Measurements from ENCODE around the gene VSX2. TPM values are rescaled to one million over a fixed set of nuclear protein-coding genes. Genes with fewer than 3 reads are reported as not detected.

Gene VSX2
- total and polyA plus RNA-seq, 2 of the 13 experiments (the other 11 are each of a cell fraction or from before 2014, with no cell fraction given): 0.05 TPM; not detected in 1

- peaks cover 10 to 52% of the 10 kb centered on the region in 2 experiments for H3K27me3 ChIP-seq (ENCODE audit: control insufficient read depth in 1 of 2, insufficient read depth in 2 of 2, low read length in 2 of 2)
- WGBS (ENCODE audit: low lambda C conversion rate): 34% methylated on average over 8 of the region's 13 CpGs
- no peaks in the 10 kb centered on the region for H3K79me2 ChIP-seq (ENCODE audit: insufficient read depth, low read length)
- no peaks in the 10 kb centered on the region for H3K36me3 ChIP-seq (replicated peaks in 1 of 2; ENCODE audit: control insufficient read depth in 1 of 2, insufficient read depth in 2 of 2, low read length in 2 of 2)
- FAIRE-seq (no peak), DNase-seq (ENCODE audit: low spot score) (no peak), ATAC-seq (no peak)
- no peaks in the 10 kb centered on the region for H3K9me3 ChIP-seq (ENCODE audit: low read length)
- no peaks in the 10 kb centered on the region for H4K20me1 ChIP-seq (ENCODE audit: insufficient read depth, low read length)
- H3K27ac ChIP-seq (ENCODE audit: extremely low read length, insufficient read depth, low read length): no peak overlapping the region
- no TSS peak for BruUV-seq (replicated peaks)
- intact Hi-C loops (cut with micrococcal nuclease; ENCODE audit: unreplicated experiment): no loop called here
- no peak overlapping the region for H3K4me3 ChIP-seq (replicated peaks in 1 of 3; ENCODE audit: insufficient read depth in 1 of 3, low read depth in 2 of 3, low read length in 3 of 3)
- TF ChIP-seq SIX4 (CRISPR knock-in tag; IDR thresholded peaks at IDR 0.05) (no peak), HMGXB4 (CRISPR knock-in tag; IDR thresholded peaks at IDR 0.05; ENCODE audit: borderline replicate concordance in 1 of 2, low read depth in 1 of 2) (no peak), ONECUT2 (CRISPR knock-in tag; IDR thresholded peaks at IDR 0.05) (no peak), ZNF121 (CRISPR knock-in tag; IDR thresholded peaks at IDR 0.05) (no peak), ZNF720 (CRISPR knock-in tag; IDR thresholded peaks at IDR 0.05) (no peak), ZBTB38 (CRISPR knock-in tag; IDR thresholded peaks at IDR 0.05) (no peak), CEBPZ (IDR thresholded peaks at IDR 0.05; ENCODE audit: low read length) (no peak), MAFG (CRISPR knock-in tag; IDR thresholded peaks at IDR 0.05) (no peak), IKZF5 (CRISPR knock-in tag; IDR thresholded peaks at IDR 0.05) (no peak), KLF15 (CRISPR knock-in tag; IDR thresholded peaks at IDR 0.05; ENCODE audit: borderline replicate concordance) (no peak), ZNF513 (CRISPR knock-in tag; conservative IDR thresholded peaks at IDR 0.05) (no peak), MAFF (IDR thresholded peaks at IDR 0.05; ENCODE audit: low read depth, low read length) (no peak), CENPT (CRISPR knock-in tag; IDR thresholded peaks at IDR 0.05; ENCODE audit: low read depth) (no peak), ELF1 (CRISPR knock-in tag; IDR thresholded peaks at IDR 0.05) (no peak)
- H3K9ac ChIP-seq (ENCODE audit: insufficient read depth, low read depth, low read length): no peak overlapping the region
- H3K4me1 ChIP-seq (ENCODE audit: insufficient read depth, low read length): peaks cover 12% of the 10 kb centered on the region; the same call in 1 of the 2 replicates
- no peak overlapping the region for H2AFZ ChIP-seq (ENCODE audit: low read length)
- in situ Hi-C loops (cut with HindIII; ENCODE audit: extremely low pct_ligation_motif_present, low pct_unique_long_range_greater_than_20kb): loop anchor here (5.0 kb wide), 1 partner anchor 38 kb away; no protein-coding TSS in a partner anchor
- POLR2A ChIA-PET: no interaction called here
- no peak overlapping the region for H3K4me2 ChIP-seq (ENCODE audit: low read depth, low read length)
- CTCF ChIA-PET (ENCODE audit: low intra/inter-chr PET ratio, low total read pairs): interaction anchor here (0.5 kb wide), 1 partner anchor 220 kb away, joined by 3 read pairs; no protein-coding TSS in a partner anchor
Observed at GRCh38 chr14:74219277-74220205, 19.7 kb upstream of the VSX2 start.

Data from HepG2 (cell line).